H1 (cell line): ENCODE results near the gene CD151. TPM values are rescaled to one million over a fixed set of nuclear protein-coding genes. Genes with fewer than 3 reads are reported as not detected.

Experiments used
- CTCF ChIA-PET: fragments of 300-600 bp; sonication (Branson Sonifier 250); formaldehyde crosslinking; loops from one replicate; lab custom pipeline; 2021; ENCODE audit not compliant: partially characterized antibody; lab: Charles Lee
- POLR2A ChIA-PET: fragments of 300-600 bp; sonication (Branson Sonifier 250); formaldehyde crosslinking; loops from one replicate; lab custom pipeline; 2021; ENCODE audit warnings: inconsistent platforms; ENCODE audit not compliant: partially characterized antibody; lab: Charles Lee
- DNase-seq, 2 experiments: peaks; one replicate each; pipeline versions ENCODE4 v3.0.0 to v3.0.0-alpha.2; 2010 to 2022; ENCODE audit warnings: low spot score in 2 of 2, low read depth in 1 of 2, mixed read lengths in 1 of 2
- FAIRE-seq: peaks from 2 replicates; lab custom pipeline; 2011; peaks lifted over from hg19 to GRCh38; lab: Jason Lieb, UNC
- H2AFZ ChIP-seq: 2 replicates; pipeline ENCODE4 v1.8.1; 2012; ENCODE audit warnings: low read length, inconsistent platforms
- H2AK5ac ChIP-seq: 2 replicates; pipeline ENCODE4 v1.6.1; 2013; ENCODE audit warnings: low read depth, low read length
- H2BK120ac ChIP-seq: replicated peaks from 2 replicates; pipeline ENCODE3; 2013; ENCODE audit warnings: low read depth, low read length, inconsistent platforms
- H2BK12ac ChIP-seq: 2 replicates; pipeline ENCODE4 v1.6.1; 2013; ENCODE audit warnings: low read depth, low read length
- H2BK15ac ChIP-seq: 2 replicates; pipeline ENCODE4 v1.6.1; 2013; ENCODE audit warnings: low read length
- H2BK20ac ChIP-seq: 2 replicates; pipeline ENCODE4 v1.6.1; 2013; ENCODE audit warnings: low read length
- H2BK5ac ChIP-seq: 2 replicates; pipeline ENCODE4 v1.6.1; 2013; ENCODE audit warnings: low read depth, low read length
- H3K14ac ChIP-seq: 2 replicates; pipeline ENCODE4 v1.6.1; 2013; ENCODE audit warnings: inconsistent platforms; ENCODE audit not compliant: insufficient read length
- H3K18ac ChIP-seq: 2 replicates; pipeline ENCODE4 v1.6.1; 2013; ENCODE audit warnings: low read length; ENCODE audit errors: extremely low read depth
- H3K23ac ChIP-seq: 2 replicates; pipeline ENCODE4 v1.6.1; 2013; ENCODE audit warnings: inconsistent platforms; ENCODE audit not compliant: insufficient read length
- H3K23me2 ChIP-seq: 2 replicates; pipeline ENCODE4 v1.6.1; 2013; ENCODE audit warnings: low read depth, low read length
- H3K27ac ChIP-seq: 2 replicates; pipeline ENCODE4 v1.6.1; 2011; ENCODE audit warnings: low read depth, low read length, inconsistent platforms
- H3K27me3 ChIP-seq, 4 experiments: replicated peaks in 1 of 4; 1 replicate in 1 of 4; 2 replicates in 3 of 4; pipeline versions ENCODE4 v1.6.1 to v1.8.1; 2011 to 2013; ENCODE audit warnings: low read length in 3 of 4, mild to moderate bottlenecking in 3 of 4, inconsistent platforms in 2 of 4, mixed read lengths in 2 of 4, moderate library complexity in 1 of 4; ENCODE audit not compliant: control insufficient read depth in 3 of 4, insufficient read depth in 3 of 4; ENCODE audit errors: extremely low read depth in 1 of 4
- H3K36me3 ChIP-seq, 4 experiments: 2 replicates each; pipeline versions ENCODE4 v1.6.1 to v1.8.1; 2011 to 2013; ENCODE audit warnings: mild to moderate bottlenecking in 4 of 4, low read length in 3 of 4, moderate library complexity in 2 of 4, control low read depth in 1 of 4, inconsistent platforms in 1 of 4; ENCODE audit not compliant: insufficient read depth in 4 of 4, control insufficient read depth in 2 of 4
- H3K4ac ChIP-seq: replicated peaks from 2 replicates; pipeline ENCODE3; 2013; ENCODE audit warnings: low read length, low read depth, mixed read lengths, inconsistent platforms; ENCODE audit not compliant: insufficient read length
- H3K4me1 ChIP-seq, 4 experiments: replicated peaks in 1 of 4; 1 replicate in 1 of 4; 2 replicates in 3 of 4; pipeline versions ENCODE4 v1.6.1 to v1.8.1; 2011 to 2013; ENCODE audit warnings: low read length in 3 of 4, inconsistent platforms in 2 of 4, mixed read lengths in 1 of 4; ENCODE audit not compliant: insufficient read depth in 4 of 4, control insufficient read depth in 3 of 4
- H3K4me2 ChIP-seq, 2 experiments: 2 replicates each; pipeline versions ENCODE4 v1.6.1 to v1.8.1; 2011 to 2013; ENCODE audit warnings: low read depth in 2 of 2, low read length in 2 of 2, control low read depth in 1 of 2, inconsistent platforms in 1 of 2, mild to moderate bottlenecking in 1 of 2; ENCODE audit not compliant: insufficient read depth in 1 of 2
- H3K4me3 ChIP-seq, 4 experiments: fragments of 200-600, 300-600 bp in 1 of 4; sonication (generic), shearing (Covaris generic), sonication (Bioruptor Twin) in 1 of 4; 2 replicates each; pipeline versions ENCODE4 v1.5.1 to v1.8.1; 2011 to 2016; ENCODE audit warnings: low read length in 4 of 4, low read depth in 3 of 4, control low read depth in 2 of 4, inconsistent platforms in 2 of 4, mild to moderate bottlenecking in 2 of 4, mixed read lengths in 1 of 4, moderate library complexity in 1 of 4; ENCODE audit not compliant: insufficient read depth in 2 of 4; ENCODE audit errors: extremely low read depth in 1 of 4
- H3K56ac ChIP-seq: replicated peaks from 2 replicates; pipeline ENCODE3; 2013; ENCODE audit warnings: low read depth, mild to moderate bottlenecking, mixed read lengths, low read length, inconsistent platforms; ENCODE audit not compliant: insufficient read length
- H3K79me1 ChIP-seq: 2 replicates; pipeline ENCODE4 v1.6.1; 2013; ENCODE audit warnings: low read depth, low read length, control low read depth
- H3K79me2 ChIP-seq, 2 experiments: 2 replicates each; pipeline versions ENCODE4 v1.6.1 to v1.8.1; 2012 to 2013; ENCODE audit warnings: low read length in 2 of 2, mild to moderate bottlenecking in 2 of 2, inconsistent platforms in 1 of 2; ENCODE audit not compliant: insufficient read depth in 2 of 2, control insufficient read depth in 1 of 2
- H3K9ac ChIP-seq, 4 experiments: replicated peaks in 1 of 4; 1 replicate in 1 of 4; 2 replicates in 3 of 4; pipeline versions ENCODE4 v1.6.1 to v1.8.1; 2011 to 2013; ENCODE audit warnings: low read depth in 3 of 4, low read length in 3 of 4, control low read depth in 2 of 4, mild to moderate bottlenecking in 2 of 4, moderate library complexity in 2 of 4, inconsistent platforms in 1 of 4; ENCODE audit errors: extremely low read depth in 1 of 4
- H3K9me3 ChIP-seq, 2 experiments: 2 replicates each; pipeline versions ENCODE4 v1.6.1 to v1.8.1; 2012 to 2013; ENCODE audit warnings: mild to moderate bottlenecking in 2 of 2, moderate library complexity in 2 of 2, control low read depth in 1 of 2, inconsistent platforms in 1 of 2, low read depth in 1 of 2, low read length in 1 of 2, mixed read lengths in 1 of 2; ENCODE audit not compliant: insufficient read depth in 2 of 2
- H4K20me1 ChIP-seq, 2 experiments: replicated peaks in 1 of 2; 2 replicates each; pipeline versions ENCODE3 to v1.8.1; 2011 to 2013; ENCODE audit warnings: inconsistent platforms in 2 of 2, low read length in 2 of 2, mild to moderate bottlenecking in 1 of 2; ENCODE audit not compliant: insufficient read depth in 2 of 2, control insufficient read depth in 1 of 2
- H4K5ac ChIP-seq: 2 replicates; pipeline ENCODE4 v1.6.1; 2013; ENCODE audit warnings: low read length, low read depth, mixed read lengths, inconsistent platforms; ENCODE audit not compliant: insufficient read length
- H4K8ac ChIP-seq: 2 replicates; pipeline ENCODE4 v1.8.0; 2013; ENCODE audit warnings: mild to moderate bottlenecking, moderate library complexity, low read length, inconsistent platforms; ENCODE audit not compliant: insufficient read depth; ENCODE audit errors: extremely low read depth
- H4K91ac ChIP-seq: replicated peaks from 2 replicates; pipeline ENCODE3; 2013; ENCODE audit warnings: low read length, mixed read lengths, inconsistent platforms; ENCODE audit not compliant: insufficient read length
- TBP ChIP-seq: IDR thresholded peaks from 2 replicates; pipeline ENCODE4 v1.6.1; 2011; ENCODE audit warnings: low read depth, low read length, improper control_type of control experiment
- WGBS, 2 experiments: shearing (Covaris generic) in 1 of 2; methylation state at CpG; one replicate each; pipeline versions ENCODE4 v1.1.6 to v1.1.7; 2013 to 2015; ENCODE audit warnings: low lambda C conversion rate in 2 of 2, mixed read lengths in 2 of 2, inconsistent platforms in 1 of 2, low coverage in 1 of 2, missing lambda C conversion rate in 1 of 2; ENCODE audit not compliant: insufficient replicate concordance in 2 of 2, insufficient coverage in 1 of 2, insufficient read length in 1 of 2; ENCODE audit errors: extremely low coverage in 1 of 2, missing lambda C conversion rate in 1 of 2; 5-methylcytosine and 5-hydroxymethylcytosine counted together
- polyA plus RNA-seq, 7 experiments: library from polyadenylated mRNA; depleted of rRNA in 3 of 7; stranded (reverse) in 5 of 7; unstranded in 2 of 7; fragments of >200 nt in 5 of 7; fragments of 200-250 nt in 2 of 7; gene quantifications; 1 replicate in 5 of 7; 2 replicates in 1 of 7; 4 replicates in 1 of 7; pipeline versions ENCODE4 v1.2.1 to v1.2.3, GENCODE V29; 2011 to 2013; ENCODE audit warnings: missing spikeins in 2 of 7, mixed read lengths in 2 of 7
- total RNA-seq: library from RNA; stranded (reverse); fragmentation: NEBNext Ultra II Directional; extraction: Animal tissue kit (Norgen Biotek cat#: 25700); gene quantifications from 2 replicates; pipeline ENCODE4 v1.2.1, GENCODE V29; 2021
- TF ChIP-seq, protein P1 (sequence below): IDR thresholded peaks from 2 replicates; pipeline ENCODE4 v1.6.1; 2012; ENCODE audit warnings: low read length, inconsistent platforms

The CD151 gene
- total and polyA plus RNA-seq, 2 of the 8 experiments (the other 6 are each of a cell fraction or from before 2014, with no cell fraction given): 101 to 212 TPM

DNA sequence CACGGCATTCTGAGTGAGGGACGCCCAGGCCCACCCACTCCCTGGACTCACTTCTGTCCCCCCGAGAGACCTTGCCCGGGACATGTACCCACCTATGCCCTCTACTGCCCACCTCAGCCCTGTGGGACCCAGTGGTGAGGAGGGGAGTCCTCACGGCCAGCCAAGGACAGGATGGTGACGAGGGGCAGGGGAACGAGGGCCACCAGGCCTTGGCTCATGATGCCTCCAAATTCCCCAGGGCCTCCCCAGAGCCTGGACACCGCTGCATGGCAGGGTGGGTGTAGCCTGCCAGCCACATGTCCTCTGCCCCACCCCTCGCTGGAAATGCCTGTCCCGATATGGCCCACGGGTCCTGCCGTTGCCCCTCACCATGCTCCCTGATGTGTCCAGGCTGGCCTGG is 36.0 kb downstream of the CD151 start:
- H4K20me1 ChIP-seq: peaks cover 13 to 34% of the 10 kb centered on the region in 2 experiments
- no peak overlapping the region for H2BK5ac ChIP-seq
- H3K79me1 ChIP-seq: no peaks in the 10 kb centered on the region
- H2BK15ac ChIP-seq: no peak overlapping the region
- H3K4me3 ChIP-seq: no peak overlapping the region
- ChIA-PET CTCF (interaction anchor here (1.1 to 6.3 kb wide), 8 partner anchors 8 to 181 kb away, joined by 3 to 35 read pairs (median 6); no protein-coding TSS in a partner anchor), POLR2A (interaction anchor here (1.7 to 4.8 kb wide), 2 partner anchors 9 to 13 kb away, joined by 5 to 24 read pairs; no protein-coding TSS in a partner anchor)
- no peak overlapping the region for H3K27ac ChIP-seq
- H4K91ac ChIP-seq: no peak overlapping the region
- TF ChIP-seq, protein P1, sequence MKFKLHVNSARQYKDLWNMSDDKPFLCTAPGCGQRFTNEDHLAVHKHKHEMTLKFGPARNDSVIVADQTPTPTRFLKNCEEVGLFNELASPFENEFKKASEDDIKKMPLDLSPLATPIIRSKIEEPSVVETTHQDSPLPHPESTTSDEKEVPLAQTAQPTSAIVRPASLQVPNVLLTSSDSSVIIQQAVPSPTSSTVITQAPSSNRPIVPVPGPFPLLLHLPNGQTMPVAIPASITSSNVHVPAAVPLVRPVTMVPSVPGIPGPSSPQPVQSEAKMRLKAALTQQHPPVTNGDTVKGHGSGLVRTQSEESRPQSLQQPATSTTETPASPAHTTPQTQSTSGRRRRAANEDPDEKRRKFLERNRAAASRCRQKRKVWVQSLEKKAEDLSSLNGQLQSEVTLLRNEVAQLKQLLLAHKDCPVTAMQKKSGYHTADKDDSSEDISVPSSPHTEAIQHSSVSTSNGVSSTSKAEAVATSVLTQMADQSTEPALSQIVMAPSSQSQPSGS: no peak
- no peak for TF ChIP-seq TBP
- H3K18ac ChIP-seq: no peak overlapping the region
- H3K9me3 ChIP-seq: no peaks in the 10 kb centered on the region
- H3K23me2 ChIP-seq: no peaks in the 10 kb centered on the region
- H3K56ac ChIP-seq: no peak overlapping the region
- no peak for DNase-seq
- H2BK20ac ChIP-seq: no peak overlapping the region
- H3K4ac ChIP-seq: no peak overlapping the region
- H3K23ac ChIP-seq: no peak overlapping the region
- H3K79me2 ChIP-seq: no peaks in the 10 kb centered on the region
- WGBS, 2 experiments: 89% methylated on average over 12 of the region's 12 CpGs; no CpG with 5 or more reads in 1 of the 2 experiments
- H3K9ac ChIP-seq: no peak overlapping the region
- no peak overlapping the region for H4K5ac ChIP-seq
- H2BK12ac ChIP-seq: no peak overlapping the region; the same call in 1 of the 2 replicates
- H2AFZ ChIP-seq: no peak overlapping the region
- peaks cover 0 to 4% (median 0%) of the 10 kb centered on the region in 4 experiments; a peak in 3 of 8 replicates for H3K36me3 ChIP-seq
- no peak overlapping the region for H2AK5ac ChIP-seq
- no peak overlapping the region for H2BK120ac ChIP-seq
- H3K4me1 ChIP-seq: peaks cover 0 to 16% (median 9%) of the 10 kb centered on the region in 4 experiments; a peak in 5 of 7 replicates
- no peaks in the 10 kb centered on the region for H3K27me3 ChIP-seq
- FAIRE-seq: no peak
- H4K8ac ChIP-seq: no peak overlapping the region
- H3K4me2 ChIP-seq: no peak overlapping the region
- no peak overlapping the region for H3K14ac ChIP-seq
